Neural cell (in vitro differentiated cells): ENCODE data around the gene CC2D1A. TPM values are rescaled to one million over a fixed set of nuclear protein-coding genes. Genes with fewer than 3 reads are reported as not detected.

Experiments used
- H2AFZ ChIP-seq: fragments of 200-600, 300-800 bp; sonication (generic), shearing (Covaris generic); 2 replicates; pipeline ENCODE4 v1.6.0; 2014; ENCODE audit warnings: low read depth, mild to moderate bottlenecking, antibody characterized with exemption, low read length, moderate library complexity
- H3F3A ChIP-seq: fragments of 200-600 bp; shearing (Covaris generic); 2 replicates; pipeline ENCODE4 v1.6.1; 2016; ENCODE audit warnings: mild to moderate bottlenecking, moderate library complexity, mixed read lengths, antibody characterized with exemption, low read length; ENCODE audit not compliant: insufficient read depth, poor library complexity, severe bottlenecking
- H3K27ac ChIP-seq: fragments of 200-600, 300-800 bp; sonication (generic), shearing (Covaris generic); 2 replicates; pipeline ENCODE4 v1.5.1; 2014; ENCODE audit warnings: mild to moderate bottlenecking, low read length, moderate library complexity
- H3K27me3 ChIP-seq: fragments of 300-800, 200-600 bp; sonication (generic), shearing (Covaris generic); 2 replicates; pipeline ENCODE4 v1.6.0; 2014; ENCODE audit warnings: mild to moderate bottlenecking, low read depth, low read length, moderate library complexity; ENCODE audit not compliant: insufficient read depth
- H3K36me3 ChIP-seq: fragments of 300-800, 200-600 bp; sonication (generic), shearing (Covaris generic); 2 replicates; pipeline ENCODE4 v1.5.1; 2014; ENCODE audit warnings: mild to moderate bottlenecking, antibody characterized with exemption, low read length, moderate library complexity; ENCODE audit not compliant: insufficient read depth
- H3K4me2 ChIP-seq: fragments of 300-800, 200-600 bp; sonication (generic), shearing (Covaris generic); 2 replicates; pipeline ENCODE4 v1.6.0; 2014; ENCODE audit warnings: mild to moderate bottlenecking, low read length
- H3K4me3 ChIP-seq: fragments of 300-800, 200-600 bp; sonication (generic), shearing (Covaris generic); 2 replicates; pipeline ENCODE4 v1.5.1; 2014; ENCODE audit warnings: mild to moderate bottlenecking, low read length, moderate library complexity
- H3K79me2 ChIP-seq: fragments of 200-600 bp; shearing (Covaris generic); replicated peaks from 2 replicates; pipeline ENCODE4 v1.6.0; 2014; ENCODE audit warnings: mild to moderate bottlenecking, low read length, moderate library complexity; ENCODE audit not compliant: insufficient read depth
- H3K9ac ChIP-seq: fragments of 300-800, 200-600 bp; sonication (generic), shearing (Covaris generic); 2 replicates; pipeline ENCODE4 v1.6.1; 2016; ENCODE audit warnings: mild to moderate bottlenecking, low read length, mixed read lengths
- H3K9me2 ChIP-seq: fragments of 200-600 bp; shearing (Covaris generic); 2 replicates; pipeline ENCODE4 v1.6.1; 2016; ENCODE audit warnings: mild to moderate bottlenecking, low read length, mixed read lengths; ENCODE audit not compliant: insufficient read depth
- H3K9me3 ChIP-seq: fragments of 200-600, 300-800 bp; sonication (generic), shearing (Covaris generic); 2 replicates; pipeline ENCODE4 v1.6.1; 2016; ENCODE audit warnings: mild to moderate bottlenecking, mixed run types, low read length, moderate library complexity, mixed read lengths
- H4K20me1 ChIP-seq: fragments of 200-600 bp; shearing (Covaris generic); 2 replicates; pipeline ENCODE4 v1.6.1; 2016; ENCODE audit warnings: mild to moderate bottlenecking, mixed run types; ENCODE audit not compliant: insufficient read depth
- EP300 ChIP-seq: fragments of 450-650 bp; conservative IDR thresholded peaks from 2 replicates; pipeline ENCODE4 v1.6.1; 2014; ENCODE audit warnings: antibody characterized with exemption, mild to moderate bottlenecking, moderate library complexity; ENCODE audit not compliant: poor library complexity, severe bottlenecking
- EZH2 ChIP-seq: fragments of 200-600, 300-800 bp; shearing (Covaris generic), sonication (generic); IDR thresholded peaks from 2 replicates; pipeline ENCODE4 v1.6.1; 2014; ENCODE audit warnings: antibody characterized with exemption, low read length, borderline replicate concordance, mild to moderate bottlenecking; ENCODE audit not compliant: insufficient read depth, poor library complexity, severe bottlenecking
- MXI1 ChIP-seq: fragments of 450-650 bp; conservative IDR thresholded peaks from 2 replicates; pipeline ENCODE4 v1.6.1; 2014; ENCODE audit warnings: antibody characterized with exemption, mild to moderate bottlenecking; ENCODE audit not compliant: poor library complexity, severe bottlenecking
- POLR2AphosphoS5 ChIP-seq: IDR thresholded peaks from 2 replicates; pipeline ENCODE4 v1.6.1; 2012
- REST ChIP-seq: IDR thresholded peaks from 2 replicates; pipeline ENCODE4 v1.6.1; 2012; ENCODE audit warnings: borderline replicate concordance
- SMC3 ChIP-seq: fragments of 450-650 bp; conservative IDR thresholded peaks from 2 replicates; pipeline ENCODE4 v1.6.1; 2014; ENCODE audit warnings: antibody characterized with exemption, mild to moderate bottlenecking, moderate library complexity; ENCODE audit not compliant: poor library complexity
- TAF1 ChIP-seq: IDR thresholded peaks from 2 replicates; pipeline ENCODE4 v1.6.1; 2012; ENCODE audit warnings: low read depth
- polyA plus RNA-seq: library from polyadenylated mRNA; depleted of rRNA; stranded (reverse); fragments of >200 nt; gene quantifications from 2 replicates; pipeline ENCODE4 v1.2.3, GENCODE V29; 2014
- TF ChIP-seq, protein P1 (sequence below): fragments of 450-650 bp; IDR thresholded peaks from 2 replicates; pipeline ENCODE4 v1.5.1; 2014; ENCODE audit warnings: antibody characterized with exemption, mild to moderate bottlenecking, moderate library complexity; ENCODE audit not compliant: poor library complexity, severe bottlenecking

The CC2D1A gene
- polyA plus RNA-seq, 1 donor from 2014 or later: 24.5 TPM

- Histone ChIP-seq H3K9me2 (no peaks in the 10 kb centered on the region), H3K79me2 (no peaks in the 10 kb centered on the region), H3K9ac (no peak overlapping the region)
Measured at GRCh38 chr19:13899912-13900584, 6.0 kb upstream of the CC2D1A start.

GRCh38 chr19:13902993-13903555 lies 2.9 kb upstream of the CC2D1A start:
- no peak overlapping the region for H2AFZ ChIP-seq
- no peak for TF ChIP-seq SMC3
- no peak for TF ChIP-seq POLR2AphosphoS5
- TF ChIP-seq, protein P1, sequence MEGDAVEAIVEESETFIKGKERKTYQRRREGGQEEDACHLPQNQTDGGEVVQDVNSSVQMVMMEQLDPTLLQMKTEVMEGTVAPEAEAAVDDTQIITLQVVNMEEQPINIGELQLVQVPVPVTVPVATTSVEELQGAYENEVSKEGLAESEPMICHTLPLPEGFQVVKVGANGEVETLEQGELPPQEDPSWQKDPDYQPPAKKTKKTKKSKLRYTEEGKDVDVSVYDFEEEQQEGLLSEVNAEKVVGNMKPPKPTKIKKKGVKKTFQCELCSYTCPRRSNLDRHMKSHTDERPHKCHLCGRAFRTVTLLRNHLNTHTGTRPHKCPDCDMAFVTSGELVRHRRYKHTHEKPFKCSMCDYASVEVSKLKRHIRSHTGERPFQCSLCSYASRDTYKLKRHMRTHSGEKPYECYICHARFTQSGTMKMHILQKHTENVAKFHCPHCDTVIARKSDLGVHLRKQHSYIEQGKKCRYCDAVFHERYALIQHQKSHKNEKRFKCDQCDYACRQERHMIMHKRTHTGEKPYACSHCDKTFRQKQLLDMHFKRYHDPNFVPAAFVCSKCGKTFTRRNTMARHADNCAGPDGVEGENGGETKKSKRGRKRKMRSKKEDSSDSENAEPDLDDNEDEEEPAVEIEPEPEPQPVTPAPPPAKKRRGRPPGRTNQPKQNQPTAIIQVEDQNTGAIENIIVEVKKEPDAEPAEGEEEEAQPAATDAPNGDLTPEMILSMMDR: peak; percentile 37

More at GRCh38 chr19:13899912-13900584, 6.0 kb upstream of the CC2D1A start:
- Histone ChIP-seq H2AFZ (no peak overlapping the region), H3F3A (no peaks in the 10 kb centered on the region), H3K27me3 (no peaks in the 10 kb centered on the region), H3K36me3 (no peaks in the 10 kb centered on the region), H4K20me1 (no peaks in the 10 kb centered on the region), H3K27ac (no peak overlapping the region), H3K4me3 (no peak overlapping the region), H3K9me3 (no peaks in the 10 kb centered on the region), H3K4me2 (no peak overlapping the region)
- no peak for TF ChIP-seq EZH2
- TF ChIP-seq, protein P1: no peak
- no peak for TF ChIP-seq TAF1
- TF ChIP-seq MXI1: no peak
- TF ChIP-seq SMC3: no peak
- TF ChIP-seq POLR2AphosphoS5: no peak
- TF ChIP-seq REST: no peak
- TF ChIP-seq EP300: no peak

More at GRCh38 chr19:13902993-13903555, 2.9 kb upstream of the CC2D1A start:
- Histone ChIP-seq H3K79me2 (peaks cover 4% of the 10 kb centered on the region), H3K9ac (no peak overlapping the region), H3K9me3 (no peaks in the 10 kb centered on the region), H3F3A (no peaks in the 10 kb centered on the region), H4K20me1 (no peaks in the 10 kb centered on the region), H3K36me3 (no peaks in the 10 kb centered on the region), H3K9me2 (no peaks in the 10 kb centered on the region), H3K27me3 (no peaks in the 10 kb centered on the region), H3K4me3 (no peak overlapping the region), H3K27ac (no peak overlapping the region), H3K4me2 (no peak overlapping the region)
